Caco-2 (cell line): ENCODE results near the gene SCN9A. TPM values are rescaled to one million over a fixed set of nuclear protein-coding genes. Genes with fewer than 3 reads are reported as not detected.

ENCODE experiments used
- BruUV-seq: library from RNA; stranded (reverse); fragments of 400-500 nt; replicated peaks from 2 replicates; lab custom pipeline; 2021; lab: Mats Ljungman, UMichigan
- CTCF ChIA-PET: fragments of 300-600 bp; sonication (Branson Sonifier 250); formaldehyde crosslinking; loops from one replicate; lab custom pipeline; 2022; ENCODE audit warnings: antibody characterized with exemption; lab: Charles Lee
- POLR2A ChIA-PET: fragments of 300-600 bp; sonication (Branson Sonifier 250); formaldehyde crosslinking; loops from one replicate; lab custom pipeline; 2022; ENCODE audit warnings: antibody characterized with exemption; lab: Charles Lee
- DNase-seq, 2 experiments: peaks; one replicate each; pipeline versions ENCODE4 v3.0.0 to v3.0.0-alpha.2; 2020 to 2022
- H3K27me3 ChIP-seq: replicated peaks from 2 replicates; pipeline ENCODE4 v1.6.0; 2011; ENCODE audit warnings: low read length; ENCODE audit not compliant: control insufficient read depth, insufficient read depth
- H3K36me3 ChIP-seq: 2 replicates; pipeline ENCODE4 v1.5.1; 2011; ENCODE audit warnings: low read length; ENCODE audit not compliant: control insufficient read depth, insufficient read depth
- H3K4me1 ChIP-seq: fragments of 250-450 bp; sonication (Bioruptor Pico); 2 replicates; pipeline ENCODE4 v1.5.1; 2020; ENCODE audit warnings: mild to moderate bottlenecking
- H3K4me3 ChIP-seq: 2 replicates; pipeline ENCODE4 v1.5.1; 2011; ENCODE audit warnings: low read depth, mild to moderate bottlenecking, control low read depth, low read length
- H3K9me3 ChIP-seq: fragments of 250-450 bp; sonication (Bioruptor Pico); 2 replicates; pipeline ENCODE4 v1.5.1; 2020; ENCODE audit warnings: mild to moderate bottlenecking, moderate library complexity
- H3K27ac Mint-ChIP-seq: one replicate; pipeline ENCODE4 v1.8.0; 2022; ENCODE audit warnings: mixed read lengths; ENCODE audit not compliant: unreplicated experiment
- H3K27me3 Mint-ChIP-seq: one replicate; pipeline ENCODE4 v1.8.0; 2022; ENCODE audit warnings: mixed read lengths; ENCODE audit not compliant: insufficient read depth, unreplicated experiment
- H3K36me3 Mint-ChIP-seq: one replicate; pipeline ENCODE4 v1.8.0; 2022; ENCODE audit warnings: mild to moderate bottlenecking, mixed read lengths; ENCODE audit not compliant: insufficient read depth, unreplicated experiment
- H3K4me1 Mint-ChIP-seq: one replicate; pipeline ENCODE4 v1.8.0; 2022; ENCODE audit warnings: low read depth, mixed read lengths; ENCODE audit not compliant: unreplicated experiment
- H3K4me3 Mint-ChIP-seq: one replicate; pipeline ENCODE4 v1.8.0; 2022; ENCODE audit warnings: mild to moderate bottlenecking, moderate library complexity, mixed read lengths; ENCODE audit not compliant: unreplicated experiment
- H3K9me3 Mint-ChIP-seq: one replicate; pipeline ENCODE4 v1.8.0; 2022; ENCODE audit warnings: mixed read lengths; ENCODE audit not compliant: unreplicated experiment
- CTCF ChIP-seq, 2 experiments: fragments of 200-600 bp in 1 of 2; IDR thresholded peaks; 1 replicate in 1 of 2; 2 replicates in 1 of 2; pipeline versions ENCODE4 v1.5.1 to v1.8.0; 2011 to 2022; ENCODE audit warnings: antibody characterized with exemption in 1 of 2, control low read depth in 1 of 2, inconsistent platforms in 1 of 2, low read depth in 1 of 2, low read length in 1 of 2, mild to moderate bottlenecking in 1 of 2, moderate library complexity in 1 of 2; ENCODE audit not compliant: insufficient read depth in 1 of 2, severe bottlenecking in 1 of 2, unreplicated experiment in 1 of 2
- intact Hi-C: fragments of 100-400 bp; cut with micrococcal nuclease; formaldehyde crosslinking; loops from one replicate; pipeline ENCODE4 v1.10.0; 2022; ENCODE audit not compliant: unreplicated experiment
- total RNA-seq: library from RNA; stranded (reverse); gene quantifications from 2 replicates; pipeline ENCODE4 v1.2.3, GENCODE V29; 2022

The SCN9A gene
- total RNA-seq, 1 experiment from 2014 or later: 18.5 TPM

DNA sequence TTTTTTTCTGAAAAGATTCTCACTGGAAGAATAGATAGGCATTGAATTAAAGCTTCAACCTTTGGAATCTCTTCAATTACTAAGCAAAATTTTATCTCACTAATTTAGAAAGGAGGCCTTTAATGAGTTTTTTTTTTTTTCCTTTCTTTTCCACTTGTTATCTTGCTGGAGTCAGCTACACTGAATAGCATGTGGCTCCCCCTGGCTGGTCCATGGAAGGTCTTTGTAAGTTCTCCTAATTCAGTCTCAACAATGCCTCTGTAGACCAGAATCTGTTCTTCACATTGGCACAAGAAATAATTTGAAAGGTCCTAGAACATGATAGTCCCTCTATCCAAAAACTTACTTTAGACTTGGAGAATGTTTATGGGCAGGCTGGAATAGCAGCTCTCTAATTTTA, 223.7 kb downstream of the SCN9A start:
- H3K9me3 ChIP-seq: no peaks in the 10 kb centered on the region
- H3K4me1 Mint-ChIP-seq: peaks cover 13% of the 10 kb centered on the region
- CTCF ChIA-PET: no interaction called here
- no peak overlapping the region for H3K27ac Mint-ChIP-seq
- H3K36me3 ChIP-seq: no peaks in the 10 kb centered on the region
- no TSS peak for BruUV-seq
- no peak for DNase-seq
- H3K27me3 ChIP-seq: no peaks in the 10 kb centered on the region
- POLR2A ChIA-PET: no interaction called here
- H3K36me3 Mint-ChIP-seq: no peaks in the 10 kb centered on the region
- no peak overlapping the region for H3K4me3 ChIP-seq
- intact Hi-C loops: no loop called here
- H3K4me3 Mint-ChIP-seq: no peak overlapping the region
- no peak for TF ChIP-seq CTCF (IDR thresholded peaks at IDR 0.05; ENCODE audit: insufficient read depth in 1 of 2, low read depth in 1 of 2, low read length in 1 of 2, severe bottlenecking in 1 of 2, unreplicated experiment in 1 of 2)
- H3K9me3 Mint-ChIP-seq: no peaks in the 10 kb centered on the region
- no peaks in the 10 kb centered on the region; the same call in 1 of the 2 replicates for H3K4me1 ChIP-seq
- peaks cover 3% of the 10 kb centered on the region for H3K27me3 Mint-ChIP-seq

DNA sequence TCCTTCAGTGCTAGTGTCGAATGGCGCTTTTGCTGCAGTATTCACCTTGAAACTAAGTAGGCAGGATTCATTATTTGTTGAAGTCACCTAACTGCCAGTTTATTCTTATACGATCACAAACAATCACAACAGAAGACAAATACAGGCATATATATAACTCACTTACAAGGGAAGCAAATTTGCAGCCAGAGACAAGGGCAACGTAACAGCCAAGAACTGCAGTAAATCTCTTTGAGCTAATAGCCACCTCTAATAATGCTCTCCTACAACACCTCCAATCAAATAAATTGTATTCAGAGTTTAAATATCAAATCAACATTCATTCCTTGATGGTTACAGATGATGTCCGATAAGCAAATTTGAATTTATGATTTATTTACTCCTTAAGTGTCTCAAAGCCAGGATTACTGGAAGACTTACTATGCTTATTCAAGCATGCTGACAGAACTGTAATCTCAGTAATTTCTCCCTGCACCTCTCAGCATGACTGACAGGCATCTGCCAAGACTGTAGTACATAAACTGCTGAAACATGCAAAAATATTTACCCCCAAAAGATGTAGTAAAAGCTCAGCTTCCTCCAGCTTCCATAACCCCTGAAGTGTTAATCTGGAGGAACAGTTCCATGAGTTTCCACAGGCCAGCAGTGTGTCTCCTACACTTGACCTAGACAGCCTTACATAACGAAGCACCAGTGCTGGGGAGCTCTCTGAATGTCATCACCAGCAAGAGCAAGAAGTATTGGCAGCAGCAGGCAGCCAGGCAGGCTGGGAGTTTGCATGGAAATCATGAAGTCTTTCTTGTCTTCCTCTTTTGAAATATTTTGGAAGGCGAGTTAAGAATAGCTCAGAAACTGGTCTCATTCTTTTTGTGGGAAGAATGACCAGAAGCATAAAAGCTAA, 227.0 kb downstream of the SCN9A start:
- H3K9me3 Mint-ChIP-seq: no peaks in the 10 kb centered on the region
- DNase-seq: no peak
- ChIA-PET POLR2A (no interaction called here), CTCF (interaction anchor here (1.2 kb wide), 1 partner anchor 21 kb away, joined by 3 read pairs; the partner anchor contains the start of gene SCN1A)
- no TSS peak for BruUV-seq
- no peak for TF ChIP-seq CTCF (IDR thresholded peaks at IDR 0.05; ENCODE audit: insufficient read depth in 1 of 2, low read depth in 1 of 2, low read length in 1 of 2, severe bottlenecking in 1 of 2, unreplicated experiment in 1 of 2)
- H3K4me3 Mint-ChIP-seq: no peak overlapping the region
- H3K36me3 Mint-ChIP-seq: no peaks in the 10 kb centered on the region
- no peak overlapping the region for H3K27ac Mint-ChIP-seq
- H3K4me3 ChIP-seq: no peak overlapping the region
- H3K9me3 ChIP-seq: no peaks in the 10 kb centered on the region
- H3K36me3 ChIP-seq: no peaks in the 10 kb centered on the region
- no peaks in the 10 kb centered on the region for H3K4me1 ChIP-seq
- H3K27me3 ChIP-seq: no peaks in the 10 kb centered on the region
- intact Hi-C loops: no loop called here
- H3K4me1 Mint-ChIP-seq: no peaks in the 10 kb centered on the region
- peaks cover 3% of the 10 kb centered on the region for H3K27me3 Mint-ChIP-seq

DNA sequence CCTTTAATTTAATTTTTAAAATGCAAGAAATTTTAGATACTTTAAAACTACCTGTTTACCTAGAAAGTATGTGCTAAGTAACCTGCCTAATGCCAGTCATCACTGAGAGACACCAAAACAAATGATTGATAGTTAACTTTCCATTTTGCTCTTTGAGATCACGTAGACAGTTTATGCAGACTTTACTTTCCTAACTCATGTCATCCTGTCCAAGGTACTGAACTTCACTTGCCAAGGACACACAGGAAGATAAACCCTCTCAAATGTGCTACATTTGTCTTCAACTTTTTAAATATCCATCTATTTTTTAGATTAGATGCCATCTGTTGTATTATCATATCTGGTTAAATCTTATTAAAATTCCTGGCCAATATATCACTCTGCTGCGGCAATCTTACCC, 227.9 kb downstream of the SCN9A start:
- Mint-ChIP-seq H3K36me3 (no peaks in the 10 kb centered on the region), H3K4me3 (no peak overlapping the region), H3K4me1 (no peaks in the 10 kb centered on the region), H3K27ac (no peak overlapping the region), H3K9me3 (no peaks in the 10 kb centered on the region), H3K27me3 (peaks cover 3% of the 10 kb centered on the region)
- H3K4me3 ChIP-seq: no peak overlapping the region
- ChIA-PET POLR2A (no interaction called here), CTCF (interaction anchor here (1.2 kb wide), 1 partner anchor 20 kb away, joined by 3 read pairs; the partner anchor contains the start of gene SCN1A)
- BruUV-seq: no TSS peak
- TF ChIP-seq CTCF (IDR thresholded peaks at IDR 0.05; ENCODE audit: insufficient read depth in 1 of 2, low read depth in 1 of 2, low read length in 1 of 2, severe bottlenecking in 1 of 2, unreplicated experiment in 1 of 2): no peak
- intact Hi-C loops: no loop called here
- H3K9me3 ChIP-seq: no peaks in the 10 kb centered on the region
- DNase-seq: no peak
- H3K27me3 ChIP-seq: no peaks in the 10 kb centered on the region
- H3K36me3 ChIP-seq: no peaks in the 10 kb centered on the region
- no peaks in the 10 kb centered on the region for H3K4me1 ChIP-seq

Other genes starting within 250 kb of the SCN9A start
- not detected in 2 replicates for gene SCN1A, start 247.9 kb downstream of the SCN9A start, total RNA-seq
- gene SCN7A, start 118.3 kb upstream of the SCN9A start, total RNA-seq: 0.23 and 0.27 TPM in 2 replicates